Endodermal cell (in vitro differentiated cells): Measurements from ENCODE around the gene EFNB1. TPM values are rescaled to one million over a fixed set of nuclear protein-coding genes. Genes with fewer than 3 reads are reported as not detected.

Experiments used
- DNase-seq: peaks from one replicate; pipeline ENCODE4 v3.0.0-alpha.2; 2017
- H3K27ac ChIP-seq: 2 replicates; pipeline ENCODE4 v1.5.1; 2013; ENCODE audit warnings: mild to moderate bottlenecking, low read depth, low read length, moderate library complexity
- H3K27me3 ChIP-seq: 2 replicates; pipeline ENCODE4 v1.6.1; 2013; ENCODE audit warnings: mild to moderate bottlenecking, low read length, moderate library complexity; ENCODE audit not compliant: insufficient read depth, control insufficient read depth, poor library complexity, severe bottlenecking
- H3K36me3 ChIP-seq: 2 replicates; pipeline ENCODE4 v1.7.0; 2013; ENCODE audit warnings: mild to moderate bottlenecking, low read length, moderate library complexity; ENCODE audit not compliant: control insufficient read depth, insufficient read depth
- H3K4me1 ChIP-seq: one replicate; pipeline ENCODE4 v1.7.0; 2013; ENCODE audit warnings: low read length; ENCODE audit not compliant: control insufficient read depth, insufficient read depth
- H3K4me3 ChIP-seq: 2 replicates; pipeline ENCODE4 v1.5.1; 2013; ENCODE audit warnings: mild to moderate bottlenecking, low read length, moderate library complexity
- H3K9ac ChIP-seq: 2 replicates; pipeline ENCODE4 v1.6.1; 2013; ENCODE audit warnings: mild to moderate bottlenecking, low read length, moderate library complexity; ENCODE audit not compliant: poor library complexity, severe bottlenecking; ENCODE audit errors: extremely low read depth
- H3K9me3 ChIP-seq: 2 replicates; pipeline ENCODE4 v1.6.1; 2013; ENCODE audit warnings: mild to moderate bottlenecking, low read length, moderate library complexity; ENCODE audit not compliant: control insufficient read depth
- H3K27ac Mint-ChIP-seq: 2 replicates; pipeline ENCODE4 v1.8.0; 2020; ENCODE audit warnings: mixed read lengths
- H3K27me3 Mint-ChIP-seq: 2 replicates; pipeline ENCODE4 v1.8.0; 2021; ENCODE audit warnings: mild to moderate bottlenecking, mixed read lengths; ENCODE audit not compliant: insufficient read depth
- H3K36me3 Mint-ChIP-seq: 2 replicates; pipeline ENCODE4 v1.8.0; 2020; ENCODE audit warnings: low read depth, mixed read lengths
- H3K4me1 Mint-ChIP-seq: 2 replicates; pipeline ENCODE4 v1.8.0; 2020; ENCODE audit warnings: mixed read lengths
- H3K4me3 Mint-ChIP-seq: 2 replicates; pipeline ENCODE4 v1.8.0; 2020; ENCODE audit warnings: mild to moderate bottlenecking, moderate library complexity, mixed read lengths
- H3K9me3 Mint-ChIP-seq: 2 replicates; pipeline ENCODE4 v1.8.0; 2020; ENCODE audit warnings: mild to moderate bottlenecking, mixed read lengths
- CTCF ChIP-seq: fragments of 200-600 bp; sonication (generic); conservative IDR thresholded peaks from 2 replicates; pipeline ENCODE4 v1.5.0; 2021; ENCODE audit warnings: antibody characterized with exemption, mild to moderate bottlenecking
- WGBS, 2 experiments: methylation state at CpG; one replicate each; pipeline versions ENCODE4 v1.1.5 to v1.1.7; 2013; ENCODE audit warnings: missing lambda C conversion rate in 2 of 2, mixed read lengths in 1 of 2; ENCODE audit not compliant: insufficient coverage in 1 of 2, insufficient read length in 1 of 2; 5-methylcytosine and 5-hydroxymethylcytosine counted together
- total RNA-seq, 2 donors: library from RNA; stranded (reverse); fragmentation: NEBNext Ultra II Directional in 1 of 2; extraction: Animal tissue kit (Norgen Biotek cat#: 25700) in 1 of 2; gene quantifications; 2 replicates in 1 of 2; 3 replicates in 1 of 2; pipeline ENCODE4 v1.2.1, GENCODE V29; 2021

The EFNB1 gene
- total RNA-seq, 2 donors from 2014 or later: 11.1 to 13.6 TPM

- no peaks in the 10 kb centered on the region for H3K4me1 ChIP-seq
- Mint-ChIP-seq H3K4me3 (no peak overlapping the region), H3K4me1 (peaks cover 13% of the 10 kb centered on the region), H3K9me3 (peaks cover 39% of the 10 kb centered on the region), H3K36me3 (peaks cover 2% of the 10 kb centered on the region), H3K27ac (no peak overlapping the region), H3K27me3 (peaks cover 49% of the 10 kb centered on the region)
- WGBS, 2 experiments: 93% methylated on average over 6 of the region's 6 CpGs; no CpG with 5 or more reads in 1 of the 2 experiments
- TF ChIP-seq CTCF: no peak
- H3K27ac ChIP-seq: no peak overlapping the region
- H3K27me3 ChIP-seq: peaks cover 24% of the 10 kb centered on the region
- H3K4me3 ChIP-seq: no peak overlapping the region
- no peak overlapping the region for H3K9ac ChIP-seq
- no peaks in the 10 kb centered on the region for H3K9me3 ChIP-seq
- DNase-seq: no peak
- H3K36me3 ChIP-seq: no peaks in the 10 kb centered on the region
These were observed 4.6 kb downstream of the EFNB1 start for GRCh38 chrX:68833448-68833805.

GRCh38 chrX:68833855-68834331 lies 5.1 kb downstream of the EFNB1 start:
- Histone ChIP-seq H3K27ac (no peak overlapping the region), H3K27me3 (peaks cover 24% of the 10 kb centered on the region), H3K9me3 (no peaks in the 10 kb centered on the region), H3K36me3 (no peaks in the 10 kb centered on the region), H3K4me1 (no peaks in the 10 kb centered on the region), H3K4me3 (no peak overlapping the region), H3K9ac (no peak overlapping the region)
- DNase-seq: peak; percentile 32
- no peak for TF ChIP-seq CTCF
- peaks cover 11% of the 10 kb centered on the region for H3K4me1 Mint-ChIP-seq
- H3K27ac Mint-ChIP-seq: no peak overlapping the region
- peaks cover 2% of the 10 kb centered on the region for H3K36me3 Mint-ChIP-seq
- peaks cover 36% of the 10 kb centered on the region for H3K9me3 Mint-ChIP-seq
- H3K4me3 Mint-ChIP-seq: no peak overlapping the region
- peaks cover 49% of the 10 kb centered on the region for H3K27me3 Mint-ChIP-seq
- WGBS, 2 experiments: 87% methylated on average over 4 of the region's 4 CpGs; no CpG with 5 or more reads in 1 of the 2 experiments

GRCh38 chrX:68834371-68835103 lies 5.7 kb downstream of the EFNB1 start:
- 97% methylated on average over 6 of the region's 7 CpGs; no CpG with 5 or more reads in 1 of the 2 experiments for WGBS, 2 experiments
- H3K4me3 Mint-ChIP-seq: no peak overlapping the region
- H3K27me3 ChIP-seq: peaks cover 23% of the 10 kb centered on the region

More at GRCh38 chrX:68834371-68835103, 5.7 kb downstream of the EFNB1 start:
- H3K36me3 ChIP-seq: no peaks in the 10 kb centered on the region
- H3K27ac ChIP-seq: no peak overlapping the region
- H3K27ac Mint-ChIP-seq: no peak overlapping the region
- H3K36me3 Mint-ChIP-seq: peaks cover 2% of the 10 kb centered on the region
- H3K27me3 Mint-ChIP-seq: peaks cover 49% of the 10 kb centered on the region
- H3K4me3 ChIP-seq: no peak overlapping the region
- no peak for TF ChIP-seq CTCF
- peaks cover 11% of the 10 kb centered on the region for H3K4me1 Mint-ChIP-seq
- DNase-seq: no peak
- no peaks in the 10 kb centered on the region for H3K4me1 ChIP-seq
- H3K9me3 Mint-ChIP-seq: peaks cover 36% of the 10 kb centered on the region
- H3K9ac ChIP-seq: no peak overlapping the region
- no peaks in the 10 kb centered on the region for H3K9me3 ChIP-seq
